Fibroblast of skin of back (primary cell): ENCODE data around the gene HOXA5.

Experiments used
- DNase-seq: peaks from one replicate; pipeline ENCODE4 v3.0.0-alpha.2; 2013

Gene HOXA5

DNA sequence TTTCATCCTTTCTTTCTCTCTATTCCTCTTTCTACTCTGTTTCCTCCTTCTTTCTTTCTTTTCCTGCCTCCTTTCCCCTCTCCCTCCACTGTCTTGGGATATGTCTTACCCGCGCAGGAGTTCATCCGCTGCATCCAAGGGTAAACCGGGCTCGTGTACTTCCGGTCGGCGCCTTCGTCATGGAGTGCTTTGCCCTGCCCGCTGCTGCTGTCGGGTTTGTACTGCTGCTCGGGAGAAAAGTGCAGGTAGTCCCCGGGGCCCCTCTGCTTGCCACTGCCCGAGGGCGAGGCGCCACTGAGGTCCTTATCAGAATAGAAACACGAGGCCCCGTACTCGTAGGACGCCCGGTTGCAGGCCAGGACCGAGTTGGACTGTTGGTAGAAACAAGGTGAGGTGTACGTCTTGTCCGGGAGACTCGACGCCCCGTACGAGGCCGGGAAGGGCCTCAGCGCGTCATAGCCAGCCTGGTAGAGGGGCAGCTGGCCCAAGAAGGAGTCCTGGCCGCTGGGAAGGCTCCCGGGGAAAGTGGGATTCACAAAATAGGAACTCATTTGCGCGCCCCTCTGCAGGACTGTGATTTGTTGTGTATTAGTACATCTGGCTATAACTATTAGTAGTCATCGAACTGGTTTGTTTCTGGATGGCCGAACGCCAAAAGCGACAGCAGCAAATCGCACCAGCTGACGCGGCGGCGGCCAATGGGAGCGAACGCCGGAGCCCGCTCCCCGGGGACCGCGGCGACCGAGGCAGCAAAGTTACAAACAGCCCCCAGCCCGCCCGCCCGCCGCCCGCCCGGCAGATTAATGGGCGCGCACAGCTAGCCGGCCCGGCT lies 3.9 kb upstream of the HOXA5 start, which contains the start of gene HOXA6:
HOXA6 (minus strand) TSS at position 576 of the 832 bp plus-strand sequence; CDS start at position 551, 25 bp downstream.
- DNase-seq = no peak

DNA sequence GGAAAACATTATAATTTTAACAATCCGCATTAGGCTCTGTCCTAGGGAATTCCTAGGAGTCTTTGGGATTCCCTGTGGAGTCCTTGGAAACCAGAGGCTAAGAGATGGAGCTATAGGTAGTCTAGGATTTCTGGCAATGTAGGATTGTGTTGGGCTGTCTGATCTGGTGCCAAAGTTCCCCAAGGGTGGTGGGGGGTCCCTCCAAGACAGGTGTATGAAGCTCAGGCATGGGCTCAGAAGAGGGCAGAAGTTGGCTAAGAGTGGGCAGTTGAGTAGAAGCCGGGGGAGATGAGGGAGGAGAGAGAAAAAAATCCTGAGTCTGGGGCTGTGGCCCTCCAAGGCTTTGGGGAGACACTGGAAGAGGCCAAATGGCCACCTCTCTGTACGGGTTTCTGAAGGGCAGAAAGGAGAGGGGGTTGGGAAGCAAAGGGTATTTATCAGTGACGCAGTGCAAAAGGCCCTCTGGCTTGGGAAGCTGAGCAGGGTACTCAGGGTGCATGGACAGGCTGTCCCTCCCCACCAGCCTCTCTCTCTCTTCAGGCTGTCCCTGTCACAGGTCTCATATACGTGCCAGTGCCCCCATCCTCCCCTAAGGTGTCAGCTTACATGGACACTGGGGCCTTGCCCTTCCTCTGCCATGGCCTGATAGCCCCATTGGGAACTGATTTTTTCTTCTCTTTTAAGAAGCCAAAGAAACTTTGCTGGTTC lies 3.2 kb upstream of the HOXA5 start:
- no peak for DNase-seq

DNA sequence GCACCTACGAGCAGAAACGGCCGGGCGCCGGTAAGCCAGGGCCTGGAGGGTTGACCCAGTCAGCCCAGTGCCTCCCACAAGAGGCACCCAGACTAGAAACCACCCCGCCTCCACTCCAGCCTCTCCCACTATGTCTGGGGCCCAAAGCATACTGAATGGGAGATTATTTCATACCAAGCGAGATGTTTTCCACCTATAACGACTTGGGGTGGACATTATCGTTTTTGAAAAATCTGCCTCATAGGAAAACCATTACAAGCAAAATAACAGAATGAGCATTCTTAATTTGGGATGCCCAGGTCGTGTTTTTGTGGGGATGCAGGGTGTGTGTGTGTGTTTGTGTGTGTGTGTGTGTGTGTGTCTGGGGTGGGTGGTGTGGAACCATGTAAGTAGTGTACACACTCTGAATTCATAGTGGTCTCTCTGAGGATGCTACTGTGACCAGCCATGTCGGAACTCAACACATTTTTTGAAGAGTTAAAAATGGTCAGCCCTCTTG lies 2.5 kb upstream of the HOXA5 start:
- no peak for DNase-seq

DNA sequence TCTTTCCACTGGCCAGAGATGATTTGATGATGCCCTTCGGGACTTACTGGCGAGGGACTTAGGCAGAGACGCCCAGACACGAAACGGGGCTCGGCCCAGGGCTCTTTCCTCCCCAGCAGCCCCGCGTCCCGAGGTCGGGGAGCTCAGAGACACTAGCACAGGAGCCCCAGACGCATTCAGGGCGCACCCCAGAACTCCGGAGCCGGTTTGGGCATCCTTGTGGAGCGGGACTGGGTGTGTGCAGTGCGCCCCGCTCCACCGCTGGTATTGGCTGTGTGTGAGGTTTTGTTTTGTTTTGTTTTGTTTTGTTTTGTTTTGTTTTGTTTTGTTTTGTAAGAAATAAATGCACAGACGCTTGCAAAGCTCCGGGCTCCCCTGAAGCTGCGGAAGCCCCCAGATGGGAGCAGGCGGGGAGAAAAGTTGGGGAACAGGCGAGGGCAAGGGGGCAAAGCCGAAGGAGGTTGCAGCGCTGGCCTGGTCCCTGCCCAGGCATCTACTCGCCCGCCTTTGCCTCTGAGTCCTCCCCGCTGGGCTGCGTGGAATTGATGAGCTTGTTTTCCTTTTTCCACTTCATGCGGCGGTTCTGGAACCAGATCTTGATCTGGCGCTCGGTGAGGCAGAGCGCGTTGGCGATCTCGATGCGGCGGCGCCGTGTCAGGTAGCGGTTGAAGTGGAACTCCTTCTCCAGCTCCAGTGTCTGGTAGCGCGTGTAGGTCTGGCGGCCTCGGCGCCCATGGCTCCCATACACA lies 1.9 kb upstream of the HOXA5 start:
- no peak for DNase-seq

DNA sequence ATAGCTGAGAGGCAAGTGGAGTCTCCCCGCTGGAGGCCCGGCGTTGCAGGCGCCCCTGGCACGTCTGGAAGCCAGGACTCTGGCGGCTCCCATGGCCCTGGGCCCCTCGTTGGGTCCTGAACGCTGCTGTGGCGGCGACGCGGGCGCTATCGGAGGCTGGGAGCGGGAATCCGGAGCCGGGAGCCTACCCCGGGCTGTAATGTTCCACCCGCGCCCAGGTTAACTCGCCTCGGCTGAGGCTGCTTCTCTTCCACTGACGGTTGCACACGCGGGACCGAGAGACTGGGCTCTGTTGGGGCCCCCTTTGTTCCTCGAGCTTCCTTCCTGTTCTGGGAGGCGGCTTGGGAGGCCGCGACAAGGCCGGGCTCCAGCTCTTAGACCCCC lies 1.3 kb upstream of the HOXA5 start:
- DNase-seq = no peak

DNA sequence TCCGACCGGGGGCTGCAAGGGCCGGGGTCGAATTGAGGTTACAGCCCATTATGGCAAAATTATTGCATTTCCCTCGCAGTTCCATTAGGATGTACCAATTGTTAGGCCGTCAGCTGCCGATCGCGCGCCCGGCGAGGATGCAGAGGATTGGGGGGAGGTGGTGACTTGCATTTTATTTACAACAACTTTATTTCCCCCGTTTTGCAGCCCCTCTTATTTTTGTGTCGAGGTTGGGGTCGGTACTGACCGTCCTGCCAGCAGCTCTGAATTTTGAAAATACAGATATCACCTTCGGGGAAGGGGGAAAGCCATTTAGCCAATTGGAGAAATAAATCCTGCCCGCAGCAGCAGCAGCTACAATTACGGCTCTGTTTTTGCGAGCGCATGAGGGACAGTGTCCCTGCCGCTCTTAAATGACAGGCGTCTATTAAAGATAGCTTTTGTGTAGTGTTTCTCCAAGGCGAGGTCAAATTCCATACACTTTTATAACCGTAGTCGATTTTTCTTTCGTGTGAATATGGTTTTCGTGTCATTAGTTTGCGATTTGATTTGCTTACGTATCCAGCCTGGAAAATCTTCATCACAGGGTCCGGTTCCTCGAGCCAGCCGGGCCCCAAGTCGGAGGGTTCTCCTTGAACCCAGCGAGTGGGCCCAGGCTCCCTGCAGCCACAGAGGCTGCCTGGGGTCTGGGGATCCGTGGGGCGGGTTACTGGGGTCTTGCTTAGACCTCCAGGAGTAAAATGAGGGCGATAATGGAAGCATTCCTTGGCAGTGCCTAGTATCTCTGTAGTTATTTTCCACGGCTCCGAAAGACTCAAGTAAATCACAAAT lies 684 bp upstream of the HOXA5 start:
- DNase-seq = no peak

DNA sequence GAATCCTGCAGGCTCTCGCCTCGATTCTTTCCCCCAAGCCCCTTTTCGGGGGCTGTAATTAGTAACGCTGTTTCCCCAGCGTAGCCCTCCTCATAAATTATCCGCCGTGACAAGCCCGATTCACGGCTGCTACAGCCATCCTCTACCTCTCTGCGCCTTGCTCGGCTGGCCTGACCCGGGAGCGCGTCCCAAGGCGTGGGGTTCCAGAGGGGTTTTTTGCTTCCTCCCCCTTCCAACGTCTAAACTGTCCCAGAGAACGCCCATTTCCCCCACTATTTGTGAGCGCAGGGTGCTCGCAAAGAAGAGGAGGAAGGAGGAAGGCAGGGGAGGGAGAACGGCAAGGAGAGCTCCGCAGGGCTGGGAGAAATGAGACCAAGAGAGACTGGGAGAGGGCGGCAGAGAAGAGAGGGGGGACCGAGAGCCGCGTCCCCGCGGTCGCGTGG lies 880 bp downstream of the HOXA5 start:
- DNase-seq = no peak

DNA sequence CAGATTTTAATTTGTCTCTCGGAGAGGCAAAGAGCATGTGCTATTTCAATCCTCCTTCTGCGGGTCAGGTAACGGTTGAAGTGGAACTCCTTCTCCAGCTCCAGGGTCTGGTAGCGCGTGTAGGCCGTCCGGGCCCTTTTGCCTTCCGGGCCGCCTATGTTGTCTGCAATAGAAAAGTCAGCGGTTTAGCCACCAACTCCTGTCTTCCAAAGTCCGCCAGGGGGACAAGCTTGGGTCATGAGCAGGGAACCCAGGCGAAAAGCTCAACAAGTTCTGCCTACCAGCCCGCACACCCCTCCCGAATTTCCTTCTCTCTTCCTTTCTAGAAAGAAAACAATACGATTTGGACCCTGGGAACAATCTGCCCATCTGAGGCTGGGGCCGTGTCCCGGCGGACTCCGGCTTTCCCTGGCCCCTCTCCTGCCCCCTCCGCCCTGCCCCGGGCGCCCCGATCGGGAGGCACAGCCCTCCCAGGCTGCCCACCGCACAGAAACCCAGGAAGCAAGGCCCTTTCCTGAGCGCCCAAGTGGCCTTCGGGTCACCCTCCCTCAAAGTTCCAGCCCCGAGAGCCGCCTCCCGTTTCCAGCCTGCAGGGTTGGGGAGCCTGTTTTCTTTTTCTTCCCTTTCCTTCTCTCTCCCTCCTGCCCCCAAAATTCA lies 1.4 kb downstream of the HOXA5 start:
- DNase-seq = no peak

DNA sequence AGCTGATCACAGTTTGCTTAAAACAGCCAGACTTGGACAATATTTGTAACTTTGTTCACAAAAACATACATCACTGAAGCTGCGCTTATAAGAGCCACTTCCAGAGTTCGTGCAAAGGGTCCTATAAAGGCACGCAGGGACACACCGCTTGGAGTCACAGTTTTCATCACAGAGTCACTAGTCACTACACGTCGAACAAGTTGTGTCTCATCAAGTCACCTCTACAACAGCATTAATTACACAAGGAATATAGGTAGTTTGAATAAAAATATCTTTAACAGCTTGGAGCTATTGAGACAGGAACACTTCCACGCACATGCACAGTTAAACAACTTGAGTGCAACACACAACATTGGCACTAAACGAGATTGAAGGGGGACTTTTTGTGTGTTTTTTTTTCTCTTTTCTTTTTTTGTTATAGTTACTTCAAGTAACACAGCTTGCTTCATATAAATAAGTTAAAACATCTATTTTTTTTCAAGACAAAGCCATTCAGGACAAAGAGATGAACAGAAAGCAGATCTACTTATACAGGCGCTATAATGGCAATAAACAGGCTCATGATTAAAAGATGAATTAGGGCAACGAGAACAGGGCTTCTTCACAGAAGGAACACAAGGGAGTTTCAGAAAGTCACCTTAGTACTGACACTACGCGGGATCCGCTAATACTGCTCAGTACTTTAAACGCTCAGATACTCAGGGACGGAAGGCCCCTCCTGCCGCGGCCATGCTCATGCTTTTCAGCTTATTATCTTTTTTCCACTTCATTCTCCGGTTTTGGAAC lies 2.2 kb downstream of the HOXA5 start:
- no peak for DNase-seq

DNA sequence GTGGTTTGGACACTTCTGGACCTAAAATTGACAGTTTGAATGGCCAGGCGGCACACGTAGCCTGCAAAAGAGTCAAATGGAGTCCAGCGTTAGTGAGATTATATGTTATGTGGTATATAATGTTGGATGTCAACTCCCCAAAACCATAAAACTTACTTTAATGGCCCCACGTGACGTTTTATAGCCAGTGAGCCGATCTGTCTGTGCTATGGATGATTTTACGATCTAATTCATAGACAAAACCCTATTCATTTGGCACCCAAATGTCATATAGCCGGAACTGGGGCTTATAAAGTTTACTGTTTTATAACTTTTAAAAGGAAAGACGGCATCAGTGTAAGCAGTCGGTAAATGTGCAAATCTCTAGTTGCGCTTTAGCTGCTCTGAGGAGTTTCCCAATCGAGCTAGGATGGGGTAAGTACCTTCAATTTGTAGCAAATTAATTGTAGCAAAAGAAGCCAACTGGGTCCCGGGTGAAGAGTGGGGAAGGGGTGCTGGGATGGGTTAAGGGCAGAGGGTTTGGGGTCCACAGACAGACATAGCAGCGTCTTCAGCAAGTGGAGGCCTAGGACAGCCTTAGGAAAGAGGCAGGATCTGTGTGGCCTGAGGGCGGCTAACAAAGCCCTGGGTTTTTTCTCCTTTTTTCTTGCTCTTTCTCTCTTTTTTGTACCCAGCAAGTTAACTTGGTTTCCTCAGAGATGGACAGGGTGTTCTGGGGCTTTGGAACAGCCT lies 3.2 kb downstream of the HOXA5 start:
- DNase-seq = no peak

DNA sequence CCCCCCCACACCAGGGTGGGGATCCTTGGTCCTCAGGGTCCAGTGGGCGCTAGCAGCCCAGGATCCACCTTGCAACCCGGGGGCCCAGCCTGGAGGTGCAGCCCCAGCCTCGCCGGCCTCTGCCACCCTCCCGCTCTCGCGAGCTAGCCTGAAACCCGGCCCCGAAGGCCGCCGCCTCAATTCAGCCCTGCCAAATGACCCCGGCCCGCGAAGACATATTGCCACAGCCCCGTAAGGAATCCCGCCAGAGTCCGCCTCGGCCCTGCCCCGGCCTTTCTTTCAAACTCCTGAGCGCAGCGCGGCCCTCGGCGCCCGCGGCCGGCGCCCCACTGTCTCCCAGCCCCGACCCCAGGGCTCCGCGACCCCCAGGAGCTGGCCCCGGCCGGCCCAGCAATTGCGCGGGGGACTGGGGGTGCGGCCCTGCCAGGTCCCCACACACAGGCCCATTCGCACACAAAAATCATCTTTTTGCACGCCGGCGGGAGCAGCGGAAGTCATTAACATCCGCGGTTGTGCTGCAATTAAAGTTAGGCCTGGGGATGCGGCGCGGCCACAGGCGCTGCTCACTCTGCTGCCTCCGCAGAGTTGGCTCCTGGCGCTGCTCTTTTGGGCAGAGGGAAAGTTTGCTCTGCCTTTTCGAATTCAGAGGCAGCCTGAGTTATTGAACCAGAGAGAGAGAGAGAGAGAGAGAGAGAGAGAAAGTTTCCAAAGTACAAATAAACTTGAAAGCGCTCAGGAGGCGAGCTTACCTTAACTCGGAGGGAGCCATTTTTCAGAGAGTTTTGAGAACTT lies 4.0 kb downstream of the HOXA5 start:
- DNase-seq = no peak

DNA sequence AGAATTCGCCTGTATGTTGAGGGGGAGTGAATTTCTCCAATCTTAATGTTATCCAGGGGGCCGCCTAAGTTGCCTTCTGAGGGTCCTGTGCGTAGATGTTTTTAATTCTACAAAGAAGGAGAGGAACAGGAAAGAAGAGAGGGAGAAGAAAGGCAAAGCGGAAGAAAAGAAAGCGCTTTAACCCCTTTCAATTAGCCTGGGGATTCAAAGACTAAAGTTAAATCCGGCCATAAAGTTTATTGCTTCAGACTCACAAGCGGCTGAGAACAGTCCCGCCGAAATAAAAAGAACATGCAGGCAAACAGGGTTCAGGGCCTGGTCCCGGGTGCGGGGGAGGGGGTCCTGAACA lies 4.5 kb downstream of the HOXA5 start:
- no peak for DNase-seq

DNA sequence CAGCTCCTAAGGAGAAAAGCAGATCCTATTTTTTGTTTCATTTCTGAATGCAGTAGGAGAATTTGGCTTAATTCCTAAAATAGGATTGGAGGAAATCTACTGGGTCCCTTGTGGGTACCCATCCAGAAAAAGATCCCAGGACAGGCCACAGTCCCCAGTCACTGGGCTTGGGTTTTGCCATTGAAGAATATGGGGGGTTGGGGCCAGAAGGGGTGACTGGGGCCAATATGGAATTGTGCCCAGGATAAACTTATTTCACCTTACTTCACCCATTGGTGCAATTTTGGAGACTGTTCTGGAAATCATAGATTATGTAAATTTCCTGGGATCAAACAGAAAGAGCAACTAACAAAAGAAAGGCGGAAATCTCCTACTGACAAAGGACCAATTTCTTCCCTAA lies 5.0 kb downstream of the HOXA5 start:
- no peak for DNase-seq

DNA sequence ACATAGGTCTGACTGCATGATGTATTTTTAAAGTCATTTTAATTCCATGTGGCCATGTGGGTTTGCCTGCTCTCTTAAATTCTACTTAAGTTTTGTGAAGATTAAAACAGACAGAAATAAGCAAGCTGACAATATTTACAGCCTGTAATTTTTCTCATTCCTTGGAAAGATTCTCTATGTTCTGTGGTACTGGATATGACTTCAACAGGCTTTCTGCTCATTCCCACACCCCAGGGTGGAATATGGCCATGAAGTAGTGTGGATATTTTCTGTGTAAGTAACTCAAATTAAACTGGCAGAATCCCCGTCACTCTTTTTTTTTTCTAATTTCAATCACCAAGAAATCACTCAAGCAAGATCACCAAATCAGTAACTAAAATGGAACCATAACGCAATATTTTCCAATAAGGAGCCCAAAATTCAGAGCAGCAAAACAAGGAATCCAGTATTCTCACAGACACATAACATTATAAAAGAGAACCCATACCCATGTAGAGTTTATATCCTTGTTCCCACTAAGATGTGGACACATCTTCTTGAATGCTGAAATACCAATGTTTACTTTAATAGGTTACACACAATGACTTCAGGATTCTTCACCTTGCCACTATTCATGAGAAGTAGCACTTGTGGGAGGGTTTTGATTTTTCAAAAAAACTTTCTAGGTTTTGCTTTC lies 5.7 kb downstream of the HOXA5 start:
- DNase-seq = no peak

DNA sequence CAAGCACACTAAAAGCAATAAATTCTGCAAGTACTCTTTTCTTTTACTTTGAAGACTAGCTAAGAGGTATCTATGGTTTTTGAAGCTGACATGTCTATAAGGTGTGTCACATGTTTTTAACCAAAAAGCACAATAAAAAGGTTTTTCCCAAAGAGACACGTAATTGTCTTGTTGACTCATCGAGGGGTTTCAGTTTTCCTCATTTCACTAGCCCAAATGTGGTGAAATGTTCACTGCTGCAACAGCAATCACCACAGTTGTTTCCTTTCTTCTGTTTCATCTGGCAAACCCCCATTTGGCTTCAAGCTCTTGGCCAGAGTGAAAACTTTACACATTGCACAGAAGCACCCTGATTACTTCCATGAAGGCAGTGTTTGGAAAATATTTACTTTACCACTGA lies 9.1 kb downstream of the HOXA5 start:
- DNase-seq = no peak

DNA sequence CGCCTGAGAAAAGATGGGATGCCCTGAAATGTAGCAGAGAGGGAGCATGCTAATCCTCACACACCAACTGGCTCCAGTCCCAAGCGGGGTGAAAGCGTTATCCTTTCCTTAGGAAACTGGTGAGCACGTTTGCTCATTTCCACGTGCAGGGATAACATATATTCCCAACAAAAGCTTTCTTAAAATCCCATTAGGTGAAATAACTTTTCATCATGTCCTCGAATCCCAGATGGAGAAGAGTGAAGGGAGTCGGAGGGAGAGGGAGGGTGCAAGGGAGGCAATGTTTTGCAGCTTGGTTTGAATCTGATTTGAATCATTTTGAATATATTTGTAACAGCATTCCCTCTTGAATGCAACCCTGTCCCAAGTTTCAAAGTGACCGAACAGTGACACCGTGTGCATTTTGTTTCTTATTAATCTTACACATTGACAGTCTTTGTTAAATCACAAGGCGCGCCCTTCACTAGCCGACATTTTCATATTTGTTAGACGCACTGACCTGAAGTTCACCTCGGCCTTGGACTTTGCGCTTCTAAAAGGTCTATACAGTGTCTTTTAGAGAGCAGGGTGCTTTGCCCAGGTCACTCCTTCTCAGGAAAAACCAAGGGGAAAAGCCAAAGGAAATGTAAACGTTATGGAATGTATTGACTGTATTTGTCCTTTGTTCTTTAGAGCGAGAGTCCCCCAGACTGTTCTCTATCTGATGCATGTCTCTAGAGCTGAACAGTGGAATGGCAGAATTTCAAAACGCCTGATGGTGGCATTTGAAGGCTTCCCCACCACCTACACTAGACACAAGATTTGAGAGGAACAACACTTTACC lies 9.9 kb downstream of the HOXA5 start:
- DNase-seq = no peak

DNA sequence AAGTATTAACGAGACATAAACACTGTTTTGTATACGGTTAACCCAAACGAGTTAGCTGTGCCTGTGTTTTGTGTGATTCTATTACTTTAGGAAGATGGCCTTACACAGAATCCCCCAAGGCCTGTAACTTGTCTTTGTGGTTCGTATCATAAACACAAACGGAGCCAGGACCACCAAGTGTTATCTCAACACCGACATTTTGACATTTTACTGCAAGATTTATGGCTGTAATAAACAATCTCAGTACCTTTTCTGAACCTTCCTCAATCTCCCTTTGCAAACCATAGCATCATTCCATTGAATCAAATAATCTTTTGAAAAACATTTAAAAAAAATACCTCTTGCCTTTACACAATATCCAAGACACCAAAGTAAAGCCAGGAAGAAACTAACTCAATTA lies 10.5 kb downstream of the HOXA5 start:
- no peak for DNase-seq

DNA sequence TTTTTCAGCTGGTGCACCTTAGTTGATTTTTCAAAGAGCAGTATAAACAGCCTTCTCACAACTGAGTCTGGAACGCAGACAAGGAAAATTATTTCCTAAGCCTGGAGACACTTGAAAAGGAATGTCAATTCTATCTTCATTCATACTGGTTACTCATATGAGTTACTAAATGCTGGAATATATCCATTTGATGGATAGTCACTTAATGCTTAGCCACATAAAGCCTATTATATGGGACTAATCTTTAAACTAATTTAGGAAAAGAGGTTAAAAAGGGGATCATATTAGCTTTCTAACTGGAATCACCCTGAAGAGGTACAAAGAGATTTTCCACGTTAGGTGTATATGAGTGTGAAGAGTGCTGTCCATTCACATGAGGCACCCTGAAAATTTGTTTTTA lies 11.3 kb downstream of the HOXA5 start:
- DNase-seq = no peak
